PC-3 (cell line): ENCODE results near the gene ZHX3. TPM values are rescaled to one million over a fixed set of nuclear protein-coding genes. Genes with fewer than 3 reads are reported as not detected.

Experiments used
- ATAC-seq: fragments of 200-7000 bp; cut with Tn5 transposase; 2 replicates; pipeline ENCODE4 v1.9.1; 2020; ENCODE audit warnings: mild to moderate bottlenecking, moderate library complexity
- BruUV-seq: library from RNA; stranded (reverse); fragments of 400-500 nt; replicated peaks from 2 replicates; lab custom pipeline; 2021; lab: Mats Ljungman, UMichigan
- CTCF ChIA-PET: fragments of 300-600 bp; sonication (Branson Sonifier 250); formaldehyde crosslinking; loops from one replicate; lab custom pipeline; 2022; ENCODE audit warnings: antibody characterized with exemption; lab: Charles Lee
- POLR2A ChIA-PET: fragments of 300-600 bp; sonication (Branson Sonifier 250); formaldehyde crosslinking; loops from one replicate; lab custom pipeline; 2022; ENCODE audit warnings: antibody characterized with exemption; ENCODE audit not compliant: unreplicated experiment; lab: Charles Lee
- DNase-seq: peaks from one replicate; pipeline ENCODE4 v3.0.0-alpha.2; 2015
- H2AFZ ChIP-seq: fragments of 300-600 bp; sonication (generic); 2 replicates; pipeline ENCODE4 v1.6.0; 2016; ENCODE audit warnings: antibody characterized with exemption, low read length
- H3F3A ChIP-seq: fragments of 300-600 bp; sonication (generic); one replicate; pipeline ENCODE4 v1.6.0; 2017; ENCODE audit warnings: antibody characterized with exemption, low read length, control low read depth, mild to moderate bottlenecking; ENCODE audit not compliant: unreplicated experiment
- H3K27ac ChIP-seq: fragments of 300-600 bp; sonication (generic); 2 replicates; pipeline ENCODE4 v1.5.1; 2016; ENCODE audit warnings: mild to moderate bottlenecking, low read length
- H3K27me3 ChIP-seq: fragments of 300-600 bp; sonication (generic); 2 replicates; pipeline ENCODE4 v1.6.1; 2016; ENCODE audit warnings: low read length, mixed read lengths
- H3K36me3 ChIP-seq: fragments of 300-600 bp; sonication (generic); 2 replicates; pipeline ENCODE4 v1.6.1; 2016; ENCODE audit warnings: low read depth, mixed run types, low read length, mixed read lengths
- H3K4me1 ChIP-seq: fragments of 300-600 bp; sonication (generic); 2 replicates; pipeline ENCODE4 v1.5.1; 2016; ENCODE audit warnings: low read length; ENCODE audit not compliant: insufficient read depth
- H3K4me2 ChIP-seq: fragments of 300-600 bp; sonication (generic); 2 replicates; pipeline ENCODE4 v1.6.0; 2016; ENCODE audit warnings: low read length
- H3K4me3 ChIP-seq: fragments of 300-600 bp; sonication (generic); 2 replicates; pipeline ENCODE4 v1.5.1; 2016; ENCODE audit warnings: mild to moderate bottlenecking, low read length, mixed read lengths
- H3K79me2 ChIP-seq: fragments of 300-600 bp; sonication (generic); 2 replicates; pipeline ENCODE4 v1.6.1; 2017; ENCODE audit warnings: low read length, mixed read lengths
- H3K9ac ChIP-seq: fragments of 300-600 bp; sonication (generic); 2 replicates; pipeline ENCODE4 v1.6.0; 2016; ENCODE audit warnings: mild to moderate bottlenecking, low read length
- H3K9me2 ChIP-seq: fragments of 300-600 bp; sonication (generic); replicated peaks from 2 replicates; pipeline ENCODE4 v1.6.1; 2016; ENCODE audit warnings: mixed run types, low read length, mixed read lengths
- H3K9me3 ChIP-seq: fragments of 300-600 bp; sonication (generic); 2 replicates; pipeline ENCODE4 v1.6.1; 2016; ENCODE audit warnings: low read length, mixed read lengths
- H4K20me1 ChIP-seq: fragments of 300-600 bp; sonication (generic); 2 replicates; pipeline ENCODE4 v1.6.1; 2016; ENCODE audit warnings: low read length, mixed read lengths
- CTCF ChIP-seq: fragments of 300-600 bp; sonication (generic); conservative IDR thresholded peaks from 2 replicates; pipeline ENCODE4 v1.5.1; 2017; ENCODE audit warnings: antibody characterized with exemption, low read depth, mild to moderate bottlenecking, low read length
- EZH2 ChIP-seq: fragments of 300-600 bp; sonication (generic); IDR thresholded peaks from one replicate; pipeline ENCODE4 v1.6.1; 2017; ENCODE audit warnings: antibody characterized with exemption, mild to moderate bottlenecking, low read length; ENCODE audit not compliant: unreplicated experiment
- EZH2phosphoT487 ChIP-seq: fragments of 300-600 bp; sonication (generic); IDR thresholded peaks from 2 replicates; pipeline ENCODE4 v1.6.1; 2018; ENCODE audit warnings: mild to moderate bottlenecking, antibody characterized with exemption, low read length, borderline replicate concordance
- intact Hi-C: fragments of 100-400 bp; cut with micrococcal nuclease; formaldehyde crosslinking; loops from 2 replicates; pipeline ENCODE4 v1.9.0; 2023
- total RNA-seq: library from RNA; depleted of rRNA; stranded (reverse); fragments of >200 nt; gene quantifications from 2 replicates; pipeline ENCODE4 v1.2.3, GENCODE V29; 2014

Gene ZHX3
- total RNA-seq, 1 experiment from 2014 or later, result 14.0 TPM

DNA sequence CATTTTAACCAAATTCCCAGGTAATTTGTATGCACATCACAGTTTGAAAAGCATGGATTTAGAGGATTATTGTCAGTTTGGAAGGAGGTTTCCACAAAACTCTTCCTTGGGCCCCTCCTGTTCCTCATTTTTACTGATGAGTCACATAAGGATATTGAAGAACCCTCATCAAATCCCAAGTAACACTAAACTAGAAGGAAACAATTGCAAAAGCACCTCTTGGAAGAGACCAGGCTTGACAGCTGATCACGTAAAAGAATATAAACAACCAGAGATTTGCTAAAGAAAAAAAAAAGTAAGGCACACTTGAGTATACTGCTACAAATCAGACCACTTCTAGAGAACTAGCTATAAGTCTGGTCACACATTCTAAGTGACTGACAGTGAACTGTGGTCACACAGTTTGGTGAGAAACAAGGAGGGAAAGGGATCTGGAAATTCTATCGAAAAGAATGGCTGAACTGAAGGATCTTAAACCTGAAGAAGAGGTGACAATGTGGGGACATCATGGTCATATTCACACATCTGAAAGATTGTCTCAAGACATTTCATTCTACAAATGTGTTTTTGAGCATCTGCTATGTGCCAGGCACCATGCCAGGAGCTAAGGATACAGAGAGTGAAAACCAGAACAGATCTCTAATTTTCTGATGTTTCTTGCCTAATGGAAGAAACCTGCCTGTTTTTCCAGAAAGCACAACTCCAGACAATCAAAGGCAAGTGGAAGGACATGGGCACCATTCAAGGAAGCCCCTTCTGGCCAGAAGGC, 24.1 kb downstream of the ZHX3 start:
- ChIA-PET POLR2A (no interaction called here), CTCF (no interaction called here)
- H3K27me3 ChIP-seq, result no peaks in the 10 kb centered on the region
- no TSS peak for BruUV-seq
- H2AFZ ChIP-seq, result no peak overlapping the region
- no peak for DNase-seq
- H3K4me2 ChIP-seq, result no peak overlapping the region
- H3K4me1 ChIP-seq, result no peaks in the 10 kb centered on the region
- no peaks in the 10 kb centered on the region for H3K36me3 ChIP-seq
- no peaks in the 10 kb centered on the region for H3K9me3 ChIP-seq
- no peak overlapping the region for H3K27ac ChIP-seq
- H3K4me3 ChIP-seq, result no peak overlapping the region
- peak; percentile 31; the same call in 1 of the 2 replicates for ATAC-seq
- no peaks in the 10 kb centered on the region for H3K9me2 ChIP-seq
- intact Hi-C loops, result no loop called here
- 0 out of 2 replicates have a peak, but pooled peaks cover 8% of the 10 kb centered on the region for H3K79me2 ChIP-seq
- no peak overlapping the region for H3K9ac ChIP-seq
- H3F3A ChIP-seq, result no peaks in the 10 kb centered on the region
- TF ChIP-seq EZH2, result no peak
- TF ChIP-seq EZH2phosphoT487, result no peak
- TF ChIP-seq CTCF, result no peak
- no peaks in the 10 kb centered on the region for H4K20me1 ChIP-seq

GRCh38 chr20:41290804-41291389, 26.6 kb downstream of the ZHX3 start:
- no peaks in the 10 kb centered on the region for H3K79me2 ChIP-seq
- intact Hi-C loops, result no loop called here
- POLR2A ChIA-PET, result no interaction called here

More at GRCh38 chr20:41290804-41291389, 26.6 kb downstream of the ZHX3 start:
- Histone ChIP-seq H3K9ac (no peak overlapping the region), H3K36me3 (peaks cover 8% of the 10 kb centered on the region), H3K27me3 (no peaks in the 10 kb centered on the region), H3F3A (no peaks in the 10 kb centered on the region), H3K9me3 (peaks cover 11% of the 10 kb centered on the region; the same call in 1 of the 2 replicates), H3K9me2 (no peaks in the 10 kb centered on the region), H3K27ac (no peak overlapping the region), H3K4me3 (no peak overlapping the region), H2AFZ (no peak overlapping the region), H4K20me1 (no peaks in the 10 kb centered on the region), H3K4me2 (no peak overlapping the region), H3K4me1 (no peaks in the 10 kb centered on the region)
- DNase-seq (no peak), ATAC-seq (no peak)
- CTCF ChIA-PET, result no interaction called here
- no TSS peak for BruUV-seq
- TF ChIP-seq EZH2 (no peak), CTCF (no peak), EZH2phosphoT487 (no peak)
